ENCODE data around the gene ZNF839. TPM values are rescaled to one million over a fixed set of nuclear protein-coding genes. Genes with fewer than 3 reads are reported as not detected.
"Not testable (repeated sequence)": the region's sequence is repeated elsewhere in the genome, so short reads cannot be mapped to it uniquely, and the experiment has no call there.

Gene ZNF839
- total RNA-seq, 1 experiment from 2014 or later = 10.8 TPM

GRCh38 chr14:102295270-102295669 is 24.3 kb upstream of the ZNF839 start:
- Histone ChIP-seq H3K27ac (ENCODE audit: low read length) (peak overlapping the region; percentile 46), H3K36me3 (ENCODE audit: control insufficient read depth, insufficient read depth, low read length) (no peaks in the 10 kb centered on the region), H3K9me3 (ENCODE audit: control insufficient read depth, insufficient read depth, low read depth, low read length) (no peaks in the 10 kb centered on the region), H3K4me3 (ENCODE audit: low read depth in 2 of 2, low read length in 2 of 2) (no peak overlapping the region), H3K4me1 (ENCODE audit: control insufficient read depth, insufficient read depth, low read length) (peaks cover 17% of the 10 kb centered on the region), H3K27me3 (ENCODE audit: control insufficient read depth, insufficient read depth, low read length) (no peaks in the 10 kb centered on the region)
- ChIA-PET CTCF (no interaction called here), POLR2A (interaction anchor here (0.7 to 1.1 kb wide), 2 partner anchors 9 to 15 kb away, joined by 10 to 16 read pairs; partner anchors contain the start of gene MOK)
- no TSS peak for BruUV-seq (replicated peaks)
- intact Hi-C loops (cut with micrococcal nuclease; ENCODE audit: unreplicated experiment) (no loop called here), in situ Hi-C loops (cut with HindIII; ENCODE audit: low pct_unique_long_range_greater_than_20kb, low sequenced_read_pairs) (no loop called here)
- DNase-seq (ENCODE audit: low read depth, low spot score) (no peak), ATAC-seq (no peak)
- TF ChIP-seq CTCF (IDR thresholded peaks at IDR 0.05) (no peak), TCF7L2 (IDR thresholded peaks at IDR 0.05; ENCODE audit: low read depth, low read length) (no peak)

- H3K27ac ChIP-seq (ENCODE audit: low read length) = no peak overlapping the region
- ChIA-PET CTCF (no interaction called here), POLR2A (no interaction called here)
Observed at GRCh38 chr14:102297436-102298170, 21.9 kb upstream of the ZNF839 start.

GRCh38 chr14:102298303-102299070 is 21.1 kb upstream of the ZNF839 start:
- ATAC-seq; H3K36me3 ChIP-seq (ENCODE audit: control insufficient read depth, insufficient read depth, low read length); in situ Hi-C loops (cut with HindIII; ENCODE audit: low pct_unique_long_range_greater_than_20kb, low sequenced_read_pairs); intact Hi-C loops (cut with micrococcal nuclease; ENCODE audit: unreplicated experiment); H3K4me3 ChIP-seq (ENCODE audit: low read depth in 2 of 2, low read length in 2 of 2); H3K9me3 ChIP-seq (ENCODE audit: control insufficient read depth, insufficient read depth, low read depth, low read length); H3K27me3 ChIP-seq (ENCODE audit: control insufficient read depth, insufficient read depth, low read length); DNase-seq (ENCODE audit: low read depth, low spot score); BruUV-seq (replicated peaks); CTCF ChIA-PET; H3K27ac ChIP-seq (ENCODE audit: low read length); POLR2A ChIA-PET: not testable (repeated sequence)
- H3K4me1 ChIP-seq (ENCODE audit: control insufficient read depth, insufficient read depth, low read length) = peaks cover 12% of the 10 kb centered on the region

More at GRCh38 chr14:102297436-102298170, 21.9 kb upstream of the ZNF839 start:
- TF ChIP-seq TCF7L2 (IDR thresholded peaks at IDR 0.05; ENCODE audit: low read depth, low read length) = no peak
- no peak for TF ChIP-seq POLR2AphosphoS5 (IDR thresholded peaks at IDR 0.05; ENCODE audit: low read depth, low read length)
- TF ChIP-seq CTCF (IDR thresholded peaks at IDR 0.05) = no peak
- TF ChIP-seq REST (IDR thresholded peaks at IDR 0.05; ENCODE audit: insufficient read depth in 1 of 2, low read depth in 2 of 2, low read length in 1 of 2) = no peak
- TF ChIP-seq SIN3A (IDR thresholded peaks at IDR 0.05; ENCODE audit: borderline replicate concordance, insufficient read depth, low read depth, low read length) = no peak
- ATAC-seq (no peak), DNase-seq (ENCODE audit: low read depth, low spot score) (no peak)
- intact Hi-C loops (cut with micrococcal nuclease; ENCODE audit: unreplicated experiment) (no loop called here), in situ Hi-C loops (cut with HindIII; ENCODE audit: low pct_unique_long_range_greater_than_20kb, low sequenced_read_pairs) (no loop called here)
- peaks cover 12% of the 10 kb centered on the region for H3K4me1 ChIP-seq (ENCODE audit: control insufficient read depth, insufficient read depth, low read length)
- no peaks in the 10 kb centered on the region for H3K36me3 ChIP-seq (ENCODE audit: control insufficient read depth, insufficient read depth, low read length)
- H3K4me3 ChIP-seq (ENCODE audit: low read depth in 2 of 2, low read length in 2 of 2) = no peak overlapping the region
- H3K9me3 ChIP-seq (ENCODE audit: control insufficient read depth, insufficient read depth, low read depth, low read length) = no peaks in the 10 kb centered on the region
- no peaks in the 10 kb centered on the region for H3K27me3 ChIP-seq (ENCODE audit: control insufficient read depth, insufficient read depth, low read length)
- no TSS peak for BruUV-seq (replicated peaks)

Data from Panc1 (cell line).